ENCODE measurements around the gene UBXN2A.
"Not testable (repeated sequence)": the region's sequence is repeated elsewhere in the genome, so short reads cannot be mapped to it uniquely, and the experiment has no call there.

The UBXN2A gene

GRCh38 chr2:24014902-24015301 lies 74.6 kb downstream of the UBXN2A start:
- not testable (repeated sequence) for DNase-seq

- DNase-seq, result no peak
Observed at GRCh38 chr2:24015562-24016375, 75.5 kb downstream of the UBXN2A start.

GRCh38 chr2:24016376-24016761 lies 76.1 kb downstream of the UBXN2A start:
- no peak for DNase-seq

- DNase-seq, result no peak
Observed at GRCh38 chr2:24016853-24017703, 76.8 kb downstream of the UBXN2A start.

- DNase-seq, result no peak
Observed at GRCh38 chr2:24017711-24018110, 77.4 kb downstream of the UBXN2A start.

GRCh38 chr2:24018241-24018640 lies 78.0 kb downstream of the UBXN2A start:
- DNase-seq, result no peak

GRCh38 chr2:24019729-24020128 lies 79.5 kb downstream of the UBXN2A start:
- DNase-seq, result no peak

- DNase-seq, result no peak
Observed at GRCh38 chr2:24020244-24020643, 80.0 kb downstream of the UBXN2A start.

GRCh38 chr2:24021122-24021998 lies 81.1 kb downstream of the UBXN2A start:
- DNase-seq, result no peak

GRCh38 chr2:24022324-24022974 lies 82.2 kb downstream of the UBXN2A start:
- no peak for DNase-seq

GRCh38 chr2:24022975-24023575 lies 82.8 kb downstream of the UBXN2A start:
- no peak for DNase-seq

- DNase-seq, result no peak
Observed at GRCh38 chr2:24024018-24024417, 83.8 kb downstream of the UBXN2A start.

GRCh38 chr2:24024996-24025663 lies 84.9 kb downstream of the UBXN2A start:
- no peak for DNase-seq

- DNase-seq, result no peak
Observed at GRCh38 chr2:24026233-24026632, 86.0 kb downstream of the UBXN2A start.

- no peak for DNase-seq
Observed at GRCh38 chr2:24038786-24039499, 98.7 kb downstream of the UBXN2A start.

GRCh38 chr2:24040511-24040910 lies 100.2 kb downstream of the UBXN2A start:
- no peak for DNase-seq

- not testable (repeated sequence) for DNase-seq
Observed at GRCh38 chr2:24043133-24043532, 102.9 kb downstream of the UBXN2A start.

GRCh38 chr2:24045511-24046508 lies 105.5 kb downstream of the UBXN2A start:
- no peak for DNase-seq

- DNase-seq, result no peak
Observed at GRCh38 chr2:24046599-24046929, 106.3 kb downstream of the UBXN2A start.
